ENCODE results near the gene TMEM259. TPM values are rescaled to one million over a fixed set of nuclear protein-coding genes. Genes with fewer than 3 reads are reported as not detected.

Gene TMEM259
- total and polyA plus RNA-seq, 2 of the 13 experiments (the other 11 are each of a cell fraction or from before 2014, with no cell fraction given), result 64.7 to 164 TPM

DNA sequence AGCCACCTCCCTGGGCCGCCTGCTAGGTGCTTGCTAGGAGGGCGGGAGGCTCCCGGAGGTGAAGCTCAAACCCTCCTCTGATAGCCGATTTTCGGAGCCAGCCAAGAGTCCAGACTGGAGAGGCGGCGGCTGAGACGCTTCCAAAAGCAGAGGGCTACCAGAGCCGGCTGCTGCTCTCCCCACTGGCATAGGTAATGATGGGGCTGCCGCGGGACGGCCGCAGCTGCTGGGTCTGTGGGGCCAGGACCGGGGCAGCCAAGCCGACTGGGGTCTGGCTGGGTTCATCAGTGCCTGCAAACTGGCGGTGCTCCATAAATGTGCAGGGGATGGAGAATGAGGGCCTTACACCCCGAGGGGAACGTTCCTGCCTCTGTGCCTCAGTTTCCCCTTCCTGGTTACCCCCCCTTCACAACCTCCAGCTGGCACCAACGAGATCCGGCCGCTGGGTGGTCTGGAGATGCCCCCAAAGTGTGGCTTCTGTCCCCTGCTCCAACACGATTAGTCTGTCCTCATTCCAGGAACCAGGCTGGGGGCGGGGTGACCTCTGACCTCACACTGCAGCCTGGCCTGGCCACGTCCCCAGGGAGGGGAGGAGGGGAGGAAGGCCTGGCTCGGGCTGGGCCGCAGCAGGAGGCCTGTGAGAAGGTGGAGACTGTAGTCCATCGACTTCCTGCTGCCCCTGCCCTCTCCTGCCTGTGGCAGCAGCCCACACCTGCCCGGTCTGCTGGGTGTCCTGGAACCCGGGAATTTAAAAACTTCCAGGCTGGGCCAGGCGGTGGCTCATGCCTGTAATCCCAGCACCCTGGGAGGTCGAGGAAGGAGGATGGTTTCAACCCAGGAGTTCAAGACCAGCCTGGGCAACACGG lies 40.6 kb downstream of the TMEM259 start (continued):
- TF ChIP-seq, protein P1, sequence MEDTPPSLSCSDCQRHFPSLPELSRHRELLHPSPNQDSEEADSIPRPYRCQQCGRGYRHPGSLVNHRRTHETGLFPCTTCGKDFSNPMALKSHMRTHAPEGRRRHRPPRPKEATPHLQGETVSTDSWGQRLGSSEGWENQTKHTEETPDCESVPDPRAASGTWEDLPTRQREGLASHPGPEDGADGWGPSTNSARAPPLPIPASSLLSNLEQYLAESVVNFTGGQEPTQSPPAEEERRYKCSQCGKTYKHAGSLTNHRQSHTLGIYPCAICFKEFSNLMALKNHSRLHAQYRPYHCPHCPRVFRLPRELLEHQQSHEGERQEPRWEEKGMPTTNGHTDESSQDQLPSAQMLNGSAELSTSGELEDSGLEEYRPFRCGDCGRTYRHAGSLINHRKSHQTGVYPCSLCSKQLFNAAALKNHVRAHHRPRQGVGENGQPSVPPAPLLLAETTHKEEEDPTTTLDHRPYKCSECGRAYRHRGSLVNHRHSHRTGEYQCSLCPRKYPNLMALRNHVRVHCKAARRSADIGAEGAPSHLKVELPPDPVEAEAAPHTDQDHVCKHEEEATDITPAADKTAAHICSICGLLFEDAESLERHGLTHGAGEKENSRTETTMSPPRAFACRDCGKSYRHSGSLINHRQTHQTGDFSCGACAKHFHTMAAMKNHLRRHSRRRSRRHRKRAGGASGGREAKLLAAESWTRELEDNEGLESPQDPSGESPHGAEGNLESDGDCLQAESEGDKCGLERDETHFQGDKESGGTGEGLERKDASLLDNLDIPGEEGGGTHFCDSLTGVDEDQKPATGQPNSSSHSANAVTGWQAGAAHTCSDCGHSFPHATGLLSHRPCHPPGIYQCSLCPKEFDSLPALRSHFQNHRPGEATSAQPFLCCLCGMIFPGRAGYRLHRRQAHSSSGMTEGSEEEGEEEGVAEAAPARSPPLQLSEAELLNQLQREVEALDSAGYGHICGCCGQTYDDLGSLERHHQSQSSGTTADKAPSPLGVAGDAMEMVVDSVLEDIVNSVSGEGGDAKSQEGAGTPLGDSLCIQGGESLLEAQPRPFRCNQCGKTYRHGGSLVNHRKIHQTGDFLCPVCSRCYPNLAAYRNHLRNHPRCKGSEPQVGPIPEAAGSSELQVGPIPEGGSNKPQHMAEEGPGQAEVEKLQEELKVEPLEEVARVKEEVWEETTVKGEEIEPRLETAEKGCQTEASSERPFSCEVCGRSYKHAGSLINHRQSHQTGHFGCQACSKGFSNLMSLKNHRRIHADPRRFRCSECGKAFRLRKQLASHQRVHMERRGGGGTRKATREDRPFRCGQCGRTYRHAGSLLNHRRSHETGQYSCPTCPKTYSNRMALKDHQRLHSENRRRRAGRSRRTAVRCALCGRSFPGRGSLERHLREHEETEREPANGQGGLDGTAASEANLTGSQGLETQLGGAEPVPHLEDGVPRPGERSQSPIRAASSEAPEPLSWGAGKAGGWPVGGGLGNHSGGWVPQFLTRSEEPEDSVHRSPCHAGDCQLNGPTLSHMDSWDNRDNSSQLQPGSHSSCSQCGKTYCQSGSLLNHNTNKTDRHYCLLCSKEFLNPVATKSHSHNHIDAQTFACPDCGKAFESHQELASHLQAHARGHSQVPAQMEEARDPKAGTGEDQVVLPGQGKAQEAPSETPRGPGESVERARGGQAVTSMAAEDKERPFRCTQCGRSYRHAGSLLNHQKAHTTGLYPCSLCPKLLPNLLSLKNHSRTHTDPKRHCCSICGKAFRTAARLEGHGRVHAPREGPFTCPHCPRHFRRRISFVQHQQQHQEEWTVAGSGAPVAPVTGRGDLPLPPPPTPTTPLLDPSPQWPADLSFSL (CRISPR knock-in tag; IDR thresholded peaks at IDR 0.05), result no peak
- TF ChIP-seq REL (CRISPR knock-in tag; conservative IDR thresholded peaks at IDR 0.05), result peak; percentile 75; the same call in 1 of the 2 replicates
- no peak for TF ChIP-seq BRCA1 (CRISPR knock-in tag; IDR thresholded peaks at IDR 0.05)
- no peak for TF ChIP-seq ZBTB42 (CRISPR knock-in tag; IDR thresholded peaks at IDR 0.05)
- TF ChIP-seq, protein P2, sequence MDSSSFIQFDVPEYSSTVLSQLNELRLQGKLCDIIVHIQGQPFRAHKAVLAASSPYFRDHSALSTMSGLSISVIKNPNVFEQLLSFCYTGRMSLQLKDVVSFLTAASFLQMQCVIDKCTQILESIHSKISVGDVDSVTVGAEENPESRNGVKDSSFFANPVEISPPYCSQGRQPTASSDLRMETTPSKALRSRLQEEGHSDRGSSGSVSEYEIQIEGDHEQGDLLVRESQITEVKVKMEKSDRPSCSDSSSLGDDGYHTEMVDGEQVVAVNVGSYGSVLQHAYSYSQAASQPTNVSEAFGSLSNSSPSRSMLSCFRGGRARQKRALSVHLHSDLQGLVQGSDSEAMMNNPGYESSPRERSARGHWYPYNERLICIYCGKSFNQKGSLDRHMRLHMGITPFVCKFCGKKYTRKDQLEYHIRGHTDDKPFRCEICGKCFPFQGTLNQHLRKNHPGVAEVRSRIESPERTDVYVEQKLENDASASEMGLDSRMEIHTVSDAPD (CRISPR knock-in tag; IDR thresholded peaks at IDR 0.05), result no peak
- TF ChIP-seq, protein P3, sequence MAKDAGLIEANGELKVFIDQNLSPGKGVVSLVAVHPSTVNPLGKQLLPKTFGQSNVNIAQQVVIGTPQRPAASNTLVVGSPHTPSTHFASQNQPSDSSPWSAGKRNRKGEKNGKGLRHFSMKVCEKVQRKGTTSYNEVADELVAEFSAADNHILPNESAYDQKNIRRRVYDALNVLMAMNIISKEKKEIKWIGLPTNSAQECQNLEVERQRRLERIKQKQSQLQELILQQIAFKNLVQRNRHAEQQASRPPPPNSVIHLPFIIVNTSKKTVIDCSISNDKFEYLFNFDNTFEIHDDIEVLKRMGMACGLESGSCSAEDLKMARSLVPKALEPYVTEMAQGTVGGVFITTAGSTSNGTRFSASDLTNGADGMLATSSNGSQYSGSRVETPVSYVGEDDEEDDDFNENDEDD (CRISPR knock-in tag; IDR thresholded peaks at IDR 0.05; ENCODE audit: borderline replicate concordance), result peak; percentile 64; the same call in 1 of the 2 replicates
- TF ChIP-seq SALL2 (CRISPR knock-in tag; IDR thresholded peaks at IDR 0.05), result no peak
- peak; percentile 74; the same call in 1 of the 2 replicates for TF ChIP-seq ETV5 (CRISPR knock-in tag; IDR thresholded peaks at IDR 0.05; ENCODE audit: borderline replicate concordance)
- 0 out of 2 replicates have a peak, but pooled peaks have one; percentile 24 for TF ChIP-seq MED13 (CRISPR knock-in tag; IDR thresholded peaks at IDR 0.05)
- TF ChIP-seq, protein P4, sequence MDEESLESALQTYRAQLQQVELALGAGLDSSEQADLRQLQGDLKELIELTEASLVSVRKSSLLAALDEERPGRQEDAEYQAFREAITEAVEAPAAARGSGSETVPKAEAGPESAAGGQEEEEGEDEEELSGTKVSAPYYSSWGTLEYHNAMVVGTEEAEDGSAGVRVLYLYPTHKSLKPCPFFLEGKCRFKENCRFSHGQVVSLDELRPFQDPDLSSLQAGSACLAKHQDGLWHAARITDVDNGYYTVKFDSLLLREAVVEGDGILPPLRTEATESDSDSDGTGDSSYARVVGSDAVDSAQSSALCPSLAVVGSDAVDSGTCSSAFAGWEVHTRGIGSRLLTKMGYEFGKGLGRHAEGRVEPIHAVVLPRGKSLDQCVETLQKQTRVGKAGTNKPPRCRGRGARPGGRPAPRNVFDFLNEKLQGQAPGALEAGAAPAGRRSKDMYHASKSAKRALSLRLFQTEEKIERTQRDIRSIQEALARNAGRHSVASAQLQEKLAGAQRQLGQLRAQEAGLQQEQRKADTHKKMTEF (CRISPR knock-in tag; IDR thresholded peaks at IDR 0.05), result peak; percentile 79
- no peak for TF ChIP-seq ZNF557 (CRISPR knock-in tag; IDR thresholded peaks at IDR 0.05)
- TF ChIP-seq KDM6A (CRISPR knock-in tag; IDR thresholded peaks at IDR 0.05; ENCODE audit: low read depth), result peak; percentile 83
- TF ChIP-seq, protein P5, sequence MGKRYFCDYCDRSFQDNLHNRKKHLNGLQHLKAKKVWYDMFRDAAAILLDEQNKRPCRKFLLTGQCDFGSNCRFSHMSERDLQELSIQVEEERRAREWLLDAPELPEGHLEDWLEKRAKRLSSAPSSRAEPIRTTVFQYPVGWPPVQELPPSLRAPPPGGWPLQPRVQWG (CRISPR knock-in tag; IDR thresholded peaks at IDR 0.05; ENCODE audit: borderline replicate concordance, low read depth), result no peak
- no peak; the same call in 1 of the 2 replicates for TF ChIP-seq ZNF138 (CRISPR knock-in tag; IDR thresholded peaks at IDR 0.05; ENCODE audit: low read depth)
- no peak for TF ChIP-seq SATB2 (CRISPR knock-in tag; IDR thresholded peaks at IDR 0.05)
- peak; percentile 30; the same call in 1 of the 2 replicates for TF ChIP-seq MEF2D (CRISPR knock-in tag; IDR thresholded peaks at IDR 0.05)
- peak; percentile 67 for TF ChIP-seq FOXA3 (CRISPR knock-in tag; IDR thresholded peaks at IDR 0.05)

Measured in HepG2 (cell line).